WTC11 (cell line): ENCODE measurements around the gene TFEB.

ENCODE experiments used
- AFF4 ChIP-seq: sonication (generic); formaldehyde crosslinking; IDR thresholded peaks from 2 replicates; pipeline ENCODE4 v1.8.1; 2023; ENCODE audit warnings: mild to moderate bottlenecking, missing genetic modification reagents, borderline replicate concordance
- CTCF ChIP-seq: fragments of 200-600 bp; IDR thresholded peaks from 2 replicates; pipeline ENCODE4 v1.8.0; 2022; ENCODE audit warnings: antibody characterized with exemption
- MAX ChIP-seq: sonication (generic); formaldehyde crosslinking; IDR thresholded peaks from 2 replicates; pipeline ENCODE4 v1.8.0; 2022; ENCODE audit warnings: mild to moderate bottlenecking, missing genetic modification reagents

- no peak for TF ChIP-seq MAX
- no peak for TF ChIP-seq CTCF
- no peak for TF ChIP-seq AFF4 (CRISPR knock-in tag)
These were observed 42.7 kb downstream of the TFEB start for GRCh38 chr6:41692730-41693129.
